Effector memory CD4-positive, alpha-beta T cell (primary cell): ENCODE measurements around the gene NEK11.

Source experiments
- DNase-seq, 3 donors: peaks; one replicate each; pipeline ENCODE4 v3.0.0-alpha.2; 2020
- H3K27ac ChIP-seq: 2 replicates; pipeline ENCODE4 v1.7.0; 2013; ENCODE audit warnings: mild to moderate bottlenecking, low read length, moderate library complexity; ENCODE audit not compliant: insufficient read depth, poor library complexity, severe bottlenecking
- H3K27me3 ChIP-seq: replicated peaks from 2 replicates; pipeline ENCODE4 v1.7.0; 2013; ENCODE audit warnings: mild to moderate bottlenecking, low read length; ENCODE audit not compliant: insufficient read depth, control insufficient read depth, poor library complexity, severe bottlenecking
- H3K36me3 ChIP-seq: 2 replicates; pipeline ENCODE4 v1.7.0; 2013; ENCODE audit warnings: mild to moderate bottlenecking, low read length, moderate library complexity; ENCODE audit not compliant: control insufficient read depth, insufficient read depth
- H3K4me1 ChIP-seq: 2 replicates; pipeline ENCODE4 v1.7.0; 2013; ENCODE audit warnings: low read length, mild to moderate bottlenecking; ENCODE audit not compliant: control insufficient read depth, insufficient read depth, poor library complexity, severe bottlenecking
- H3K4me3 ChIP-seq: 2 replicates; pipeline ENCODE4 v1.7.0; 2013; ENCODE audit warnings: low read length, low read depth, mild to moderate bottlenecking; ENCODE audit not compliant: insufficient read depth, poor library complexity, severe bottlenecking
- H3K9me3 ChIP-seq: 2 replicates; pipeline ENCODE4 v1.7.0; 2013; ENCODE audit warnings: mild to moderate bottlenecking, low read length, moderate library complexity; ENCODE audit not compliant: control insufficient read depth

Gene NEK11

GRCh38 chr3:131381445-131382291 lies 355.0 kb downstream of the NEK11 start, which contains the start of gene NUDT16:
Gene NUDT16, plus strand, starts transcription at chr3:131381774. Its CDS starts 31 bp downstream, at chr3:131381805.
- H3K4me3 ChIP-seq, result peak within 1 kb of the TSS; percentile 92
- peaks cover 11% of the 10 kb centered on the region for H3K4me1 ChIP-seq
- H3K27ac ChIP-seq, result peak within 1 kb of the TSS; percentile 39
- H3K36me3 ChIP-seq, result no peaks in the 10 kb centered on the region
- peak; percentile 91 to 94 (median 92) for DNase-seq
- no peaks in the 10 kb centered on the region for H3K9me3 ChIP-seq
- no peaks in the 10 kb centered on the region for H3K27me3 ChIP-seq

- no peaks in the 10 kb centered on the region for H3K9me3 ChIP-seq
- H3K27me3 ChIP-seq, result no peaks in the 10 kb centered on the region
- no peaks in the 10 kb centered on the region for H3K36me3 ChIP-seq
- no peak overlapping the region for H3K4me3 ChIP-seq
- DNase-seq, result no peak
- H3K4me1 ChIP-seq, result peaks cover 14% of the 10 kb centered on the region
- H3K27ac ChIP-seq, result no peak overlapping the region
Observed at GRCh38 chr3:131386429-131387165, 359.9 kb downstream of the NEK11 start.

DNA sequence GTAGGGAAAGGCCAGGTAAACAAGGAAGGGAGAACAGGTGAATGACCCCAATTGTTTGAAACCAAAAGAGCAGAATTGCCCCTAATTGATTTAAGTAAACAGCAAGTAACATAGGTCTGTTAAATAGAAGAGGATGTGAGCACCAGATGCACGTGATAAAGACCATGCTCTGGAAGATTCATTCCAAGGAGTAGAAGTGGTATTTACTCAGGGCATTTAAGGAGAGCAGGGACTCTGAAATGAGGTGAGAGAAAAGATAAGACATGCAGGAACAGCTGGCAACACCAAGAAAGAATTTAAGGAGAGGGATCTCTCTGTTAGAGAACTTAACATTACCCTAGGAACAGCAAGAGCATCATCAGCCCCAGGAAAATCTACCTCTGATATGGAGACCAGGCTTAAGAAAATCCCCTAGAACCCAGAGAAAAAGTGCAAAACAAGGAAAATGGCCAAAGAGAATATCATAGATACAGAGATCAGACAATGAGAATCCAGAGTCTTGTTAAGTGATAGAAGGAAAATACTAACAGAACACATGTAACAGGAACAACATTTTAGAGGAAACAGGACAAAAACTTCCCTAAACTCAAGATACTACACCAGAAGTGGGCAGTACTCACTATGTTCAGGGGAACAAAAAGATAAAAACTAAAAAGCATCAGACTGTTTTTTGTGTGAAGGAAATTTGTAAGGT lies 361.3 kb downstream of the NEK11 start:
- Histone ChIP-seq H3K9me3 (no peaks in the 10 kb centered on the region), H3K36me3 (no peaks in the 10 kb centered on the region), H3K27me3 (no peaks in the 10 kb centered on the region), H3K4me3 (no peak overlapping the region), H3K4me1 (peaks cover 6% of the 10 kb centered on the region), H3K27ac (no peak overlapping the region)
- no peak for DNase-seq

DNA sequence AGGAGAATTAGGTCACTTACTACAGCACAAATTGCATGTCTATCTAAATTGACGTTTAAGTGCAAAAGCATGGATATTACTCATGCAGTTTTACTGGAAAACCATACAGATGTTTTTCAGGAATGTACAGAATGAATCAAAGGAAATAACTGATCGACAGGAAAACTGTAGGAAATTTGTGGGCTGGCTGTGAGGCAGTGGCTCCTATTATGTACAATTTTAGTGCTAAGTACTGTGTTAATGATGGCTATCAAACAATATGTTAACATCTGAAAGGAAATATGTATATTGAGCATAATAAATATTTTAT lies 361.8 kb downstream of the NEK11 start:
- peaks cover 6% of the 10 kb centered on the region for H3K4me1 ChIP-seq

DNA sequence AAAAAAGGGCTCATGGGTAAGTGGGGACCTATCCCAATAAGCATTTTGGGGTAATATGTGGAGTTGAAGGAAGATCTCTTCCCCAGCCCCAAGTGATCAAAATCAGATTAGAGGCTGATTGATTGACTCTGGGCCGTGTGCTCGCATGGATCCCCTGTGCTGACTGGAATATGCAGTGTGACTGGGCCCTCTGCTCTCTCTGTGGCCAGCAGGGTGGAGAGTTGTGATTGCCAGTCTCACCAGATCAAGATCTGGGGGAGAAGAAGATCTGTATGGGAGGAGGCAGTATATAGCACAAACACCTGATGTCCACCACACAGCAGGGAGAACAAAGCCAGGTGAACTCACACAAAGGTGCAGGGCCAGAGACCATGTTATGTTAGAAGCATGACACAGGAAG lies 363.7 kb downstream of the NEK11 start:
- H3K4me3 ChIP-seq, result no peak overlapping the region
- DNase-seq, result no peak
- H3K9me3 ChIP-seq, result no peaks in the 10 kb centered on the region
- H3K36me3 ChIP-seq, result no peaks in the 10 kb centered on the region
- no peaks in the 10 kb centered on the region for H3K27me3 ChIP-seq
- peaks cover 6% of the 10 kb centered on the region for H3K4me1 ChIP-seq
- H3K27ac ChIP-seq, result no peak overlapping the region

More for the DNA sequence above, 361.8 kb downstream of the NEK11 start:
- DNase-seq, result no peak
- Histone ChIP-seq H3K27me3 (no peaks in the 10 kb centered on the region), H3K4me3 (no peak overlapping the region), H3K9me3 (no peaks in the 10 kb centered on the region), H3K36me3 (no peaks in the 10 kb centered on the region), H3K27ac (no peak overlapping the region)

DNA sequence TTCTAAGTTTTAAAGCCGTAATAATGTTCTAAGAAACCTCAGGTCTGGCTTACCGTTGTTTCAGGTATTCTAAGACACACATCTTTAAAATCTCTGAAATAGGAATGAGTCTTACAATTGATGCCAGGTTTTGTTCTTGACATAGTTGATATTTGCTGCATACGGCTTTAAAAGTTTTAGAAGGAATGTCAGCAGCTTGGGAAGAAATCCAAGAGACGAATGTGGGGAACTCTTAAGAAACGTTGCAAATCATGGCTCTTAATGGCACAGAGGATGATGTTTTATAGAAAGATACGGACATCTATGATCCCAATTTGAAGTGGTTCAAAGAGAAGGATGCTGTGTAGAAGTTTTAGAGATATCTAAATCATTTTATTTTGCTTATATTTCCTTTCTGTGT lies 366.4 kb downstream of the NEK11 start:
- no peaks in the 10 kb centered on the region for H3K36me3 ChIP-seq
- no peaks in the 10 kb centered on the region for H3K4me1 ChIP-seq
- H3K4me3 ChIP-seq, result no peak overlapping the region
- H3K27me3 ChIP-seq, result no peaks in the 10 kb centered on the region
- DNase-seq, result no peak
- H3K9me3 ChIP-seq, result no peaks in the 10 kb centered on the region
- no peak overlapping the region for H3K27ac ChIP-seq

DNA sequence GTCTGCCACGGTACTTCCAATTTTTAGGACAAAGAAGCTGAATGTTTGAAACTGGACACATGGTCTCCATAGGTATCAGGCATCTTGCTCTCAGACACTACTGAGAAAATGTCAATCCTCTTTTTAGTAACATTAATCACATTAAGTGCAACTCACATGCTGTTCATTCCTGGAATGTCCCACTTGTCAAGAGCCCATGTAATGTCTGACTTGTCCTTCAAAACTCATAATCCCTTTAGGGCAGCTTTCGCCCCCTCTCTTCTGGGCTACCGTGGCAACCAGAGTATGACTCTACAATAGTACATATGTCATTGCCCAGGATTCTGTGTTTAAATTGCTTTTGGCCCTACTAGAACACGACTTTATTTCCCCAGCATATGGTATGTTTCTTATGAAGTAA lies 367.2 kb downstream of the NEK11 start:
- H3K27ac ChIP-seq, result no peak overlapping the region
- H3K9me3 ChIP-seq, result no peaks in the 10 kb centered on the region
- no peak for DNase-seq
- H3K4me3 ChIP-seq, result no peak overlapping the region
- H3K36me3 ChIP-seq, result no peaks in the 10 kb centered on the region
- H3K4me1 ChIP-seq, result no peaks in the 10 kb centered on the region
- H3K27me3 ChIP-seq, result no peaks in the 10 kb centered on the region

GRCh38 chr3:131394400-131394799 lies 367.7 kb downstream of the NEK11 start:
- Histone ChIP-seq H3K4me3 (no peak overlapping the region), H3K9me3 (no peaks in the 10 kb centered on the region), H3K36me3 (no peaks in the 10 kb centered on the region), H3K27me3 (no peaks in the 10 kb centered on the region), H3K27ac (no peak overlapping the region), H3K4me1 (no peaks in the 10 kb centered on the region)
- DNase-seq, result no peak

DNA sequence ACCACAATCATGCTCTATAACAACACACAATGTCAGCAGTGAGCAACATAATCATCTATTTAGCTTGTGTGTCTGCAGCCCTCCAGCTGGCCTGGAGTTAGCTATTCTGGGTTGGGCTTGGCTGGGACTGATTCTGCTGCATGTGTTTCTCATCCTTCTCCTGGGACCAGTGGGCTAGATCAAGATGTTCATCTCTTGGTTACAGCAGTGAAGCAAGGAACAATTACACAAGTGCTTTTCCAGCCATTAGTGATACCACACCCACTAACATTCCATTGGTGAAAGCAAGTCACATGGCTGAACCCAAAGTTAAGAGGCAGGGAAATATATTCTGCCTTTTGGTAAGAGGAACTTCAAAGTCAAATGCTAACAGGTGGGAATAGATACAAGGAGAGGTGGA lies 369.5 kb downstream of the NEK11 start:
- H3K9me3 ChIP-seq, result no peaks in the 10 kb centered on the region
- H3K4me3 ChIP-seq, result no peak overlapping the region

GRCh38 chr3:131397889-131398288 lies 371.2 kb downstream of the NEK11 start:
- H3K36me3 ChIP-seq, result no peaks in the 10 kb centered on the region
- H3K9me3 ChIP-seq, result no peaks in the 10 kb centered on the region
- H3K4me3 ChIP-seq, result no peak overlapping the region
- no peaks in the 10 kb centered on the region for H3K4me1 ChIP-seq
- no peak overlapping the region for H3K27ac ChIP-seq
- no peaks in the 10 kb centered on the region for H3K27me3 ChIP-seq
- no peak for DNase-seq

More for the DNA sequence above, 369.5 kb downstream of the NEK11 start:
- no peak for DNase-seq
- Histone ChIP-seq H3K27ac (no peak overlapping the region), H3K27me3 (no peaks in the 10 kb centered on the region), H3K4me1 (no peaks in the 10 kb centered on the region), H3K36me3 (no peaks in the 10 kb centered on the region)
